Measurements from ENCODE around the gene EGFLAM. TPM values are rescaled to one million over a fixed set of nuclear protein-coding genes. Genes with fewer than 3 reads are reported as not detected.

Gene EGFLAM
- total RNA-seq, 5 donors from 2014 or later (not counting 1 experiment from before 2014, with no cell fraction given), result not detected

DNA sequence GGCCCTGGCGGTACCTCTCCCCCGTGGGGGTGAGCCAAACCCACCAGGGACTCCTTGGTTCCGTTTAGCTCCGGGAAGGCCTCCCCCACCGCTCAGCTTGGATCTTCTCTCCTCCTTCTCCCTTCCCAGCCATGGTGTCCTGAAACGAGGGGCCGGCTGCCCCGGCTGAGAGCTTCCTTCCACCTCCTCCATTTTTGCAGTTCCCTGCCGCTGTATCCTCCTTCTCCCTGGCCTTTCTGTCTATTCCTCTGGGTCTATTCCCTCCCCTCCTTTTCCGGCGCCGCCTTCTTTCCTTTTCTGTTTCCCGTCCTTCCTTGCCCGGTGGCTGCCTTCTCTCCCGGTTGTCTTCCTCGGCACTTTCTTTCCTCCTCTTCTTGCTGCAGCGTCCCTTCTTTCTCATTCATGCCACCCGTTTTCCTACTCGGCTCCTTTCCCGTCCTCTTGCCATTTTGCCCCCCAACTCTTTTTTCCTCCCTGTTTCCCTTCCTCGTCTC, 187.7 kb downstream of the EGFLAM start:
- Mint-ChIP-seq H3K36me3 (no peaks in the 10 kb centered on the region), H3K4me3 (no peak overlapping the region), H3K9me3 (no peaks in the 10 kb centered on the region), H3K4me1 (peaks cover 5 to 7% (median 5%) of the 10 kb centered on the region in 3 donors), H3K27me3 (peaks cover 46 to 62% of the 10 kb centered on the region in 2 donors), H3K27ac (peak overlapping the region in 1 of 2 donors; percentile 37)
- H3K27me3 ChIP-seq (replicated peaks in 1 of 2; ENCODE audit: control insufficient read depth in 2 of 2, extremely low read depth in 1 of 2, insufficient read depth in 2 of 2, low read length in 1 of 2), result peaks cover 5 to 50% of the 10 kb centered on the region in 2 experiments
- H3K4me1 ChIP-seq (ENCODE audit: control insufficient read depth in 1 of 2, extremely low read depth in 1 of 2, insufficient read depth in 2 of 2, low read length in 2 of 2), result no peaks in the 10 kb centered on the region
- DNase-seq (no peak), ATAC-seq (replicated peaks in 1 of 4) (no peak)
- POLR2A ChIA-PET, result interaction anchor here (0.5 to 0.6 kb wide), 2 partner anchors 402 to 1686 kb away, joined by 4 read pairs; no protein-coding TSS in a partner anchor
- H3K27ac ChIP-seq (ENCODE audit: low read length), result no peak overlapping the region
- H3K36me3 ChIP-seq (ENCODE audit: control insufficient read depth in 2 of 2, extremely low read depth in 1 of 2, insufficient read depth in 1 of 2, low read length in 1 of 2), result no peaks in the 10 kb centered on the region
- H3K9me3 ChIP-seq, result no peaks in the 10 kb centered on the region
- CTCF ChIA-PET, result no interaction called here
- no peak overlapping the region for H3K4me3 ChIP-seq (ENCODE audit: control insufficient read depth in 1 of 2, extremely low read depth in 1 of 2, low read length in 1 of 2)
- WGBS (ENCODE audit: insufficient coverage), result 87% methylated on average over 18 of the region's 21 CpGs

DNA sequence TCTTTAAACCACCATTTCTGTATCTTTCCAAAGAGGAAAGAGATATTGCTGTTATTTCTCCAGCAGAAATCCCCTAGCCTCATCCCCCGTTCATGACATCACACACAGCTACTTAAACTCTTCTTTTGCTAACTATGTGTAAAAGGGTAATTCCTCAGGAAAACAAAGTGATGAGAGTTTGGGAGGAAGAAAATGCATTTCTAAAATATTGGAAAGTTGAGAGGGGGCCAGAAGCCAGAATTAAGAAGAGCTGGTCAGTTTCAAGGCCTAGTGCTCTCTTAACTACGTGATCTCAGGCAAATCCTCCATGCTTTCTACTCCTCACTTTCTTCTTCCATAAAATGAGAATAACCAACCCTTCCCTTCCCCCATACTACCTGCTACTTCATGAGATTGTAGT, 188.7 kb downstream of the EGFLAM start:
- whole genome bisulfite sequencing (ENCODE audit: insufficient coverage), result no CpG with 5 or more reads among the region's 2 CpGs
- CTCF ChIA-PET, result interaction anchor here in 1 of 2 donors (0.5 kb wide), 1 partner anchor 1080 kb away, joined by 3 read pairs; no protein-coding TSS in a partner anchor
- peak overlapping the region in 1 of 2 donors; percentile 37 for H3K27ac Mint-ChIP-seq

DNA sequence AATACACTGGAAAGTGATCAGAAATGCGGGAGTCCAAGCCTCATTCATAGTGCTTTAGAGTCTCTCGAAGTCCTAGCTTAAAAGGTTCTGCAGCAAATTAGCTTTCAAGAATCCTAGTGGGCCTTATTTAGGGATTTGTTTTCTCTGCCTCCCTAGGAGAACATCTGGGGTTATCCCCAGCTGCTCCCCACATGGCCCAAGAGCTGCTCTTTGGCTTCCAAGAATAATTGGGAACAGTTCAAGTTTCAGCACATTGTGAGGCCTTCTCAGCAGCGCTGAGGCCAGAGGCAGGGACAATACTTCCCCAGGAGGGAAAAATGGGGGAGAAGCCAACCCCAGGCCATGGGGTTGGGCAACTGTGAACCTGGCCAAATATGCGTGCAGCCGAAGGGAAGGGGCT, 189.4 kb downstream of the EGFLAM start:
- H3K9me3 ChIP-seq, result no peaks in the 10 kb centered on the region
- Mint-ChIP-seq H3K27me3 (peaks cover 57 to 66% of the 10 kb centered on the region in 2 donors), H3K27ac (no peak overlapping the region), H3K9me3 (no peaks in the 10 kb centered on the region), H3K4me1 (peaks cover 10 to 13% (median 10%) of the 10 kb centered on the region in 3 donors), H3K36me3 (no peaks in the 10 kb centered on the region), H3K4me3 (no peak overlapping the region)
- H3K36me3 ChIP-seq (ENCODE audit: control insufficient read depth in 2 of 2, extremely low read depth in 1 of 2, insufficient read depth in 1 of 2, low read length in 1 of 2), result no peaks in the 10 kb centered on the region
- peaks cover under 1 to 10% of the 10 kb centered on the region in 2 experiments for H3K4me1 ChIP-seq (ENCODE audit: control insufficient read depth in 1 of 2, extremely low read depth in 1 of 2, insufficient read depth in 2 of 2, low read length in 2 of 2)
- H3K27me3 ChIP-seq (replicated peaks in 1 of 2; ENCODE audit: control insufficient read depth in 2 of 2, extremely low read depth in 1 of 2, insufficient read depth in 2 of 2, low read length in 1 of 2), result peaks cover 5 to 57% of the 10 kb centered on the region in 2 experiments
- ChIA-PET POLR2A (no interaction called here), CTCF (interaction anchor here in 1 of 2 donors (0.7 kb wide), 1 partner anchor 26 kb away, joined by 11 read pairs; no protein-coding TSS in a partner anchor)
- no peak for DNase-seq
- ATAC-seq (replicated peaks in 1 of 4), result no peak
- H3K27ac ChIP-seq (ENCODE audit: low read length), result no peak overlapping the region
- WGBS (ENCODE audit: insufficient coverage), result 100% methylated on average over 3 of the region's 5 CpGs
- H3K4me3 ChIP-seq (ENCODE audit: control insufficient read depth in 1 of 2, extremely low read depth in 1 of 2, low read length in 1 of 2), result no peak overlapping the region

More for the DNA sequence above, 188.7 kb downstream of the EGFLAM start:
- peaks cover 3 to 10% (median 3%) of the 10 kb centered on the region in 3 donors for H3K4me1 Mint-ChIP-seq
- Histone ChIP-seq H3K4me3 (ENCODE audit: control insufficient read depth in 1 of 2, extremely low read depth in 1 of 2, low read length in 1 of 2) (no peak overlapping the region), H3K4me1 (ENCODE audit: control insufficient read depth in 1 of 2, extremely low read depth in 1 of 2, insufficient read depth in 2 of 2, low read length in 2 of 2) (peaks cover 0 to 3% of the 10 kb centered on the region in 2 experiments), H3K27me3 (replicated peaks in 1 of 2; ENCODE audit: control insufficient read depth in 2 of 2, extremely low read depth in 1 of 2, insufficient read depth in 2 of 2, low read length in 1 of 2) (peaks cover 5 to 55% of the 10 kb centered on the region in 2 experiments), H3K27ac (ENCODE audit: low read length) (no peak overlapping the region), H3K36me3 (ENCODE audit: control insufficient read depth in 2 of 2, extremely low read depth in 1 of 2, insufficient read depth in 1 of 2, low read length in 1 of 2) (no peaks in the 10 kb centered on the region), H3K9me3 (no peaks in the 10 kb centered on the region)
- H3K36me3 Mint-ChIP-seq, result no peaks in the 10 kb centered on the region
- ATAC-seq (replicated peaks in 1 of 4), result no peak
- POLR2A ChIA-PET, result interaction anchor here in 1 of 2 donors (0.6 kb wide), 1 partner anchor 1685 kb away, joined by 4 read pairs; no protein-coding TSS in a partner anchor
- no peak for DNase-seq
- H3K4me3 Mint-ChIP-seq, result no peak overlapping the region
- peaks cover 50 to 59% of the 10 kb centered on the region in 2 donors for H3K27me3 Mint-ChIP-seq
- H3K9me3 Mint-ChIP-seq, result no peaks in the 10 kb centered on the region

DNA sequence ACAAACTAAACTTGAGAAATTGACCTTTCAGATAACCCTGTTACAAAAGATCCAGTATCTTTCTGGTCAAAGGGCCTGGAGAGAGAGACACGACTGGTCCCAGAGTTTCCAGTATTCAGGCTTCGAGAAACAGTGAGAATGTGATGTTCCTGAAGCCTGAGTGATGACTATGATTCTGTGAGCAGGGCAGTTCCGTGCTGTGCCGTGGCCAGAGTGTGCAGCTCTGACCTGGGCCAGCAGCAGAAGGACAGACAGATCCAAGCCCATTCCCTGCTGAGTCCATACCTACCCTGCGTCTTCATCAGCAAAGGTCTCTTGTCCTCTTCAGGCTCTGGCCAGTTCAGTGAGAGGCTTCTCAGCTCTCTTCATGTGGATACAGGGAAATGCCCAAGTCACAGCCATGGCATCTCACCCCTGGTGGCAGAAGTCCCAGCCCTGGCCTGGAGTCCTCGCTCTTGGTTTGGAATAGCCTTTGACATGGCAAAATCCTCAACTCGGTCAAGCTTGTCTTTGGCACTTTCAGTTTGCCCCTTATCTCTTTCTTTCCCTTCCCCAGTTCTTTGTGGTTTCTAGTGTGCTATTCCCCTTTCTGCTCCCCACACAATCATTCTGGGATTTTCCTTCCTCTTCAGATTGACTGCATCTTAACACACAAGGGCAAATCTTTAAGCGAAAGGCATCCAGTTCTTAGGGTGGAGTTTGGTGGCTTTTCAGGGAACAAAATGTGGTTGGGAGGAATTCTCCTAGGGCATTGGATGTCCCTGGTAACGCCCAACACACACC, 190.4 kb downstream of the EGFLAM start:
- Histone ChIP-seq H3K9me3 (no peaks in the 10 kb centered on the region), H3K36me3 (ENCODE audit: control insufficient read depth in 2 of 2, extremely low read depth in 1 of 2, insufficient read depth in 1 of 2, low read length in 1 of 2) (no peaks in the 10 kb centered on the region), H3K4me1 (ENCODE audit: control insufficient read depth in 1 of 2, extremely low read depth in 1 of 2, insufficient read depth in 2 of 2, low read length in 2 of 2) (peaks cover 10 to 20% of the 10 kb centered on the region in 2 experiments), H3K27ac (ENCODE audit: low read length) (no peak overlapping the region), H3K27me3 (replicated peaks in 1 of 2; ENCODE audit: control insufficient read depth in 2 of 2, extremely low read depth in 1 of 2, insufficient read depth in 2 of 2, low read length in 1 of 2) (peaks cover 5 to 60% of the 10 kb centered on the region in 2 experiments), H3K4me3 (ENCODE audit: control insufficient read depth in 1 of 2, extremely low read depth in 1 of 2, low read length in 1 of 2) (no peak overlapping the region)
- CTCF ChIA-PET, result no interaction called here
- Mint-ChIP-seq H3K9me3 (no peaks in the 10 kb centered on the region), H3K4me3 (no peak overlapping the region), H3K27ac (no peak overlapping the region), H3K27me3 (peaks cover 58 to 67% of the 10 kb centered on the region in 2 donors), H3K4me1 (peaks cover 19 to 23% (median 19%) of the 10 kb centered on the region in 3 donors), H3K36me3 (no peaks in the 10 kb centered on the region)
- DNase-seq, result no peak
- 87% methylated on average over 7 of the region's 9 CpGs for WGBS (ENCODE audit: insufficient coverage)
- no peak for ATAC-seq (replicated peaks in 1 of 4)
- POLR2A ChIA-PET, result no interaction called here

DNA sequence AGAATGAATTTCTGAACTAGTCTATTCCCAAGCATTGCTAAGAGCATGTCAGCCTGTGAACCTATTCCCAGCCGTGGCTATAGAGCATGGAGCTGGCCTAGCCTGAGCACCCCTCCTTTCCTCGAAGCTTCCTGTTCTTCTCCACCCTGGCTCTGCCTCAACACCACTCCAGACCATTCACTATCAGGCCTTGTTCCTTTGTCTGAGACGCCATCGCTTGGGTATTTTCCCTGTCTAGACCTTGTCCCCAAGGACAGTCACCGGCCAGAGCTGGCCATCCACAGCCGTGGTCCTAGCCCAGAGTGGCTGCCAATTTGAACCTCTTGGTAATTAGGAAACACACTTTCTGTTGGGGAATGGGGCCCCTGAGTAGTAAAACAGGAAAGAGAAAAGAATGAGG, 192.3 kb downstream of the EGFLAM start:
- H3K4me1 ChIP-seq (ENCODE audit: control insufficient read depth in 1 of 2, extremely low read depth in 1 of 2, insufficient read depth in 2 of 2, low read length in 2 of 2), result peaks cover 10 to 36% of the 10 kb centered on the region in 2 experiments
- H3K9me3 ChIP-seq, result no peaks in the 10 kb centered on the region
- no peak overlapping the region for H3K4me3 ChIP-seq (ENCODE audit: control insufficient read depth in 1 of 2, extremely low read depth in 1 of 2, low read length in 1 of 2)
- DNase-seq (no peak), ATAC-seq (replicated peaks in 1 of 4) (no peak)
- WGBS (ENCODE audit: insufficient coverage), result 83% methylated on average over 6 of the region's 6 CpGs
- H3K4me1 Mint-ChIP-seq, result peaks cover 36 to 39% (median 37%) of the 10 kb centered on the region in 3 donors
- peaks cover 5 to 65% of the 10 kb centered on the region in 2 experiments for H3K27me3 ChIP-seq (replicated peaks in 1 of 2; ENCODE audit: control insufficient read depth in 2 of 2, extremely low read depth in 1 of 2, insufficient read depth in 2 of 2, low read length in 1 of 2)
- no peaks in the 10 kb centered on the region for H3K36me3 Mint-ChIP-seq
- H3K27ac Mint-ChIP-seq, result no peak overlapping the region
- H3K27me3 Mint-ChIP-seq, result peaks cover 63 to 77% of the 10 kb centered on the region in 2 donors
- H3K9me3 Mint-ChIP-seq, result no peaks in the 10 kb centered on the region
- no peak overlapping the region for H3K4me3 Mint-ChIP-seq
- H3K27ac ChIP-seq (ENCODE audit: low read length), result no peak overlapping the region
- CTCF ChIA-PET, result interaction anchor here in 1 of 2 donors (4.3 kb wide), 1 partner anchor 9 kb away, joined by 43 read pairs; no protein-coding TSS in a partner anchor
- POLR2A ChIA-PET, result no interaction called here
- no peaks in the 10 kb centered on the region for H3K36me3 ChIP-seq (ENCODE audit: control insufficient read depth in 2 of 2, extremely low read depth in 1 of 2, insufficient read depth in 1 of 2, low read length in 1 of 2)

DNA sequence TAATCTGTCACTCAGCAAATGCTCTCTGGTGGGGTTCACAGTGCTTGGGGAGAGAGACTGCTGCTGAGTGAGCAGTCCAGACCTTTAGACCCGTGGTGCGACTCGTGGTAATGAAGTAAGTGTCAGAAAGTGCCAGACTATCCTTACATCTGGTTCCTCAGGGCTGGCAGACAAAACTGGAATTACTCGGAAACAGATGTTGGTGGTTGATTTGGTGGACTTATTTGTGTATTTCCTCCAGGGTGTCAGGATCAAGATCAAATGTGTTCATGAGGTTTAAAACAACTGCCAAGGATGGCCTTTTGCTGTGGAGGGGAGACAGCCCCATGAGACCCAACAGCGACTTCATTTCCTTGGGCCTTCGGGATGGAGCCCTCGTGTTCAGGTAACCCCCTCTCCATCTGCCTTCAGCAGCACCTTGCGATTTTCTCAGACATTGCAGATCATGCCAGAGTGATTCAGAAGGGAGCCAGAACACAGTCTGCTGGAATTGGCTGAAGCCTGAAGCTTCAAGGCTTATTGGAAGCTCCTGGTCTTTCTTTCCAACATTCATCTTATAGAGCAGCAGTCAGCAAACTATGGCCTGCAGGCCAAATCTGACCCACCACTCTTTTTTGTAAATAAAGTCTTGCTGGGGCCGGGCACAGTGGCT, 192.8 kb downstream of the EGFLAM start:
- H3K27me3 Mint-ChIP-seq, result peaks cover 65 to 80% of the 10 kb centered on the region in 2 donors
- Histone ChIP-seq H3K9me3 (no peaks in the 10 kb centered on the region), H3K4me1 (ENCODE audit: control insufficient read depth in 1 of 2, extremely low read depth in 1 of 2, insufficient read depth in 2 of 2, low read length in 2 of 2) (peaks cover 10 to 42% of the 10 kb centered on the region in 2 experiments), H3K4me3 (ENCODE audit: control insufficient read depth in 1 of 2, extremely low read depth in 1 of 2, low read length in 1 of 2) (no peak overlapping the region), H3K36me3 (ENCODE audit: control insufficient read depth in 2 of 2, extremely low read depth in 1 of 2, insufficient read depth in 1 of 2, low read length in 1 of 2) (no peaks in the 10 kb centered on the region), H3K27me3 (replicated peaks in 1 of 2; ENCODE audit: control insufficient read depth in 2 of 2, extremely low read depth in 1 of 2, insufficient read depth in 2 of 2, low read length in 1 of 2) (peaks cover 5 to 65% of the 10 kb centered on the region in 2 experiments), H3K27ac (ENCODE audit: low read length) (no peak overlapping the region)
- peaks cover 36 to 43% (median 42%) of the 10 kb centered on the region in 3 donors for H3K4me1 Mint-ChIP-seq
- no peak overlapping the region for H3K27ac Mint-ChIP-seq
- H3K4me3 Mint-ChIP-seq, result no peak overlapping the region
- WGBS (ENCODE audit: insufficient coverage), result 83% methylated on average over 9 of the region's 9 CpGs
- no peaks in the 10 kb centered on the region for H3K36me3 Mint-ChIP-seq
- POLR2A ChIA-PET, result no interaction called here
- CTCF ChIA-PET, result interaction anchor here in 1 of 2 donors (4.3 kb wide), 1 partner anchor 10 kb away, joined by 43 read pairs; no protein-coding TSS in a partner anchor
- DNase-seq (no peak), ATAC-seq (replicated peaks in 1 of 4) (no peak)
- H3K9me3 Mint-ChIP-seq, result no peaks in the 10 kb centered on the region
